ENCODE data around the gene CPO.

DNA sequence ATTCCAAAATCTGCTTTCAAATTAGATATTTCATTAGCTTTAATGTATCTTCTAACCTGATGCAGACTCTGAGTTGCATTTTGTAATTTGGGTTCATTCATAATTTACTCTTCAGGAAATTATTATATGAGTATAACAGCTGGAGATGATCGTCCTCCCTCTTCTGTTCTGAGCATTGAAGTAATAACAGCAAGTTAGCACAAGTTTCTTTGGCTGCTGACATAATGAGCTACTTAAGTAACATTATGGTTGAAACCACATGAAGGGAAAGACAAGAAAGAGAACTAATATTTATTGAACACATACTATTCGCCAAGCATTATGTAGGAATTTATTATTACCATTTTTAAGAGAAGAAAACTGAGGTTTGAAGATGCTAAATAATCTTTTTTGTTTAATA is 75.1 kb downstream of the CPO start:
- TF ChIP-seq, protein P1, sequence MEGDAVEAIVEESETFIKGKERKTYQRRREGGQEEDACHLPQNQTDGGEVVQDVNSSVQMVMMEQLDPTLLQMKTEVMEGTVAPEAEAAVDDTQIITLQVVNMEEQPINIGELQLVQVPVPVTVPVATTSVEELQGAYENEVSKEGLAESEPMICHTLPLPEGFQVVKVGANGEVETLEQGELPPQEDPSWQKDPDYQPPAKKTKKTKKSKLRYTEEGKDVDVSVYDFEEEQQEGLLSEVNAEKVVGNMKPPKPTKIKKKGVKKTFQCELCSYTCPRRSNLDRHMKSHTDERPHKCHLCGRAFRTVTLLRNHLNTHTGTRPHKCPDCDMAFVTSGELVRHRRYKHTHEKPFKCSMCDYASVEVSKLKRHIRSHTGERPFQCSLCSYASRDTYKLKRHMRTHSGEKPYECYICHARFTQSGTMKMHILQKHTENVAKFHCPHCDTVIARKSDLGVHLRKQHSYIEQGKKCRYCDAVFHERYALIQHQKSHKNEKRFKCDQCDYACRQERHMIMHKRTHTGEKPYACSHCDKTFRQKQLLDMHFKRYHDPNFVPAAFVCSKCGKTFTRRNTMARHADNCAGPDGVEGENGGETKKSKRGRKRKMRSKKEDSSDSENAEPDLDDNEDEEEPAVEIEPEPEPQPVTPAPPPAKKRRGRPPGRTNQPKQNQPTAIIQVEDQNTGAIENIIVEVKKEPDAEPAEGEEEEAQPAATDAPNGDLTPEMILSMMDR (IDR thresholded peaks at IDR 0.05), result no peak
- TF ChIP-seq POLR2A (IDR thresholded peaks at IDR 0.05), result no peak
